NCI-H1417 treated with DMSO at 0.1 percent for 48 hours (cell line): Measurements from ENCODE around the gene FBXO45.
"Not testable (repeated sequence)": the region's sequence is repeated elsewhere in the genome, so short reads cannot be mapped to it uniquely, and the experiment has no call there.

ENCODE experiments used
- DNase-seq: peaks from one replicate; lab custom pipeline; 2025; lab: John Stamatoyannopoulos, UW

FBXO45 gene

DNA sequence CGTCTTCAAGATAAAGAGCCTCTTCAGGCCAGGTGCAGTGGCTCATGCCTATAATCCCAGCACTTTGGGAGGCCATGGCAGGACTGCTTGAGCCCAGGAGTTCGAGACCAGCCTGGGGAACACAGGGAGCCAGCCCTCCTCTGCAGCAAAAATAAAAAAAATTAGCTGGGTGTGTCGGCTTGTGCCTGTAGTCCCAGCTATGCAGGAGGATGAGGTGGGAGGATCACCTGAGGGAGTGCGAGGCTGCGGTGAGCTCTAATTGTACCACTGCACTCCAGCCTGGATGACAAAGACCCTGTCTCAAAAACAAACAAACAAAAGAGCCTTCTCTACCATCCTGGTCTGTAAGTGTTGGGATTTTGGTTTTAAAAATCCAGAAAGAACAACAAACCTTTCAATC, 11.2 kb upstream of the FBXO45 start:
- DNase-seq = no peak

DNA sequence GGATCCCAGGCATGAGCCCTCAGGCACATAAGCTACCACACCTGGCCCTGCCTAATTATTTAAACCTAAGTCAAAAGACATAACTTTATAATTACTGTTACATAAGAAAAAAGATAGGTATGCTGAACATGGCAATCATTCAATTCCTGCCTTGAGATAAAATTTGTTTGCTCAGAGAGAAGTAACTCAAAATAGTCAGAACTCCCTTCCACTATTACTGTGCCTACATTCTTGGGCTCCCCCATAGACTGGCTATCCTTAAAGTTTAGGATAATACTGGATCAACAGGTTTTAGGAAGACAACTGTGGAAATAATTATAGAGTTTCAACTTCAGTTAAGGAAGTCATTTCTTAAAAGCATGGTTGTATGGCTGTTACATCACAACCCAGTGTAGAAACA, 10.0 kb upstream of the FBXO45 start:
- DNase-seq = no peak

GRCh38 chr3:196559826-196560225, 8.6 kb upstream of the FBXO45 start:
- no peak for DNase-seq

GRCh38 chr3:196563721-196564225, 4.7 kb upstream of the FBXO45 start:
- DNase-seq = no peak

DNA sequence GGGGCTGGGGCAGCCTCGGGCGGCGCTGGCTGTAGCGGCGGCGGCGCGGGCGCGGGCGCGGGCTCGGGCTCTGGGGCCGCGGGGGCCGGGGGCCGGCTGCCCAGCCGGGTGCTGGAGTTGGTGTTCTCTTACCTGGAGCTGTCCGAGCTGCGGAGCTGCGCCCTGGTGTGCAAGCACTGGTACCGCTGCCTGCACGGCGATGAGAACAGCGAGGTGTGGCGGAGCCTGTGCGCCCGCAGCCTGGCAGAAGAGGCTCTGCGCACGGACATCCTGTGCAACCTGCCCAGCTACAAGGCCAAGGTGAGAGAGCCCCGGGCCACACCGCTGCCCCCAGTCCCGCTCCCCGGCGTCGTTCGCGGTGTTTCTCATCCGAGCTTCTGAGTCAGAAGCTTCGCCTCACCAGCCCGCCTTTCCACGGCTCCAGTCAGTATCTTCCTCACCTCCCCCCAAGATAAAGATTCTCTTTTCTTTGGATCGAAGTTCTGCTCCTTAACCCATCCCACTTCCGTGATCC, 600 bp downstream of the FBXO45 start:
- DNase-seq = no peak

DNA sequence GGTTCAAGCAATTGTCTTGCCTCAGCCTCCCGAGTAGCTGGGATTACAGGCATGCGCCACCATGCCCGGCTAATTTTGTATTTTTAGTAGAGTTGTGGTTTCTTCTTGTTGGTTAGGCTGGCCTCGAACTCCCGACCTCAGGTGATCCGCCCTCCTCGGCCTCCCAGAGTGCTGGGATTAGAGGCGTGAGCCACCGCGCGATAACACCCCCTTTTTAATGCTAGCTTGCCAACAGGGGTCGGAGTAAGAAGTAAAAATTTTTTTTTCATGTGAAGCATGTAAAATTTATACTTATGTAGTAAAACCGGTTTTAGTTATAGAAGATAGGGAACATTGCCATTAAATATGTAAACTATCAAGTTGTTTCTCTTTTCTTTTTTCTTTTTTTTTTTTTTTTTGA, 1.9 kb downstream of the FBXO45 start:
- DNase-seq = not testable (repeated sequence)

GRCh38 chr3:196572389-196572788, 3.9 kb downstream of the FBXO45 start:
- DNase-seq = no peak

DNA sequence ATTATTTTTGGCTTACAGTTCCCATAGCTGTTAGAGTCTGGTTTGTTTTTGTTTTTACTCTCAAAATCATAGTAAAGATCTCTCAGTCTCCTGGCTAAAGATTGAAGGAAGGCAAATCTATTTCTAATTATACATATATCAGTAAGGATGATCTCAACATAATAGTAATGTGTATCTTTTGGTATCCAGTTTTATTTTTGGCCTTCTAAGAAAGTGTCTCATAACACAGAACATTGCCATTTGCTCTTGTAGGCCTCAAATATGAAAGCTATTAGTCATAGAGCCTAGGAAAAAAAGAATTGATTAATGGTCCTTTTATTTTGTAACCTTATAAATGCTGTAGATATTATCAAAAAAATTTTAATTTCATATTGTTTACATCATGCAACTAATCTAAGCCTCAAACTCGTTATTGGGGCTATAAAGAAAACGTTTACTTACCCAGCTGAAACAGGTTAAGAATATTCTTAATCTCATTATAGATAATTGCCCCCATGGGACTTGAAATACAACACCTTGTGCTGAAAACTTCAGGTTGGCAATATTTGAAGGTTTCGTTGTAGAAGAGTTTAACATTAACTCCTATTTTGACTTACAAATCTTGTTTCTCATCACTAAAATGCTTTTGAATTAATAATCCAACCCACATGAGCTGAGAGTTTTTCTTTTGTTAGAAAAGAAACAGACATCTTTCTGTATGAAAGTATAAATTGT, 16.7 kb downstream of the FBXO45 start:
- no peak for DNase-seq

DNA sequence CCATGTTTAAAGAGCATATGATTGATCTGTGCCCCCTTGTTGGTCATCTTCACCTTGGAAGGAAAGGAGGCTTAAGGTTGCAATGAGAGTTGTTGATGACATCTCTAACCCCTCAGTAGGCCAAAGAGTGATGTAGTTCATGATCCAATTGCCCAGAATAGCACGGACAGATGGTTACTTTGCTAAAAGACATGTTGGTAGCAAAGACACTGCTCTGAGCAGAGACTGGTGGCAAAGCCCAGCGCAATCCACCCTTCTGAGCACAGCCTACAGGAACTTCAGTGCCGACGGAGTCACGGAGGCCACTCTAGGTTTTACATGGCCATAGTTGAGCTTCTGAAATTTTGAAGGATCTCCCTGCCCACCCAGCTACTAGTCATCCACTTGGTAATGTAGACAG, 21.8 kb downstream of the FBXO45 start:
- no peak for DNase-seq

GRCh38 chr3:196596355-196596754, 27.9 kb downstream of the FBXO45 start:
- DNase-seq = no peak

DNA sequence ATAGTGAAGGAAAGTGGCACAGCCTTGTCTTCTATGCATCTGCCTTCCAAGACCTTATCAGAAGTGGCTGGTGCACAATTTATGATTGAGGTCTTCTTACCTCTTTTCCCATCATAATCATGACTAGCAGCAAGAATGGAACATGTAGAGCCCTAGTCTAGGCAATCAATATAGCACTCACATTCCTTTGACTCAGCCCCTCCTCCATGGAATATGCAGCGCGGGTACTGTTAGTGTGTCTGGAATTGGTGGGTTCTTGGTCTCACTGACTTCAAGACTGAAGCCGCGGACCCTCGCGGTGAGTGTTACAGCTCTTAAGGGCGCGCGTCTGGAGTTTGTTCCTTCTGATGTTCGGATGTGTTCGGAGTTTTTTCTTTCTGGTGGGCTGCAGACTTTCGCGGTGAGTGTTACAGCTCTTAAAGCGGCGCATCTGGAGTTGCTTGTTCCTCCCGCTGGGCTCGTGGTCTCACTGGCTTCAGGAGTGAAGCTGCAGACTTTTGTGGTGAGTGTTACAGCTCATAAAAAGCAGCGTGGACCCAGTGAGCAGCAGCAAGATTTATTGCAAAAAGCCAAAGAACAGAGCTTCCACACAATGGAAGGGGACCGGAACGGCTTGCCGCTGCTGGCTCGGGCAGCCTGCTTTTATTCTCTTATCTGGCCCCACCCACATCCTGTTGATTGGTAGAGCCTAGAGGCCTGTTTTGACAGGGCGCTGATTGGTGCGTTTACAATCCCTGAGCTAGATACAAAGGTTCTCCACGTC, 29.7 kb downstream of the FBXO45 start:
- not testable (repeated sequence) for DNase-seq

DNA sequence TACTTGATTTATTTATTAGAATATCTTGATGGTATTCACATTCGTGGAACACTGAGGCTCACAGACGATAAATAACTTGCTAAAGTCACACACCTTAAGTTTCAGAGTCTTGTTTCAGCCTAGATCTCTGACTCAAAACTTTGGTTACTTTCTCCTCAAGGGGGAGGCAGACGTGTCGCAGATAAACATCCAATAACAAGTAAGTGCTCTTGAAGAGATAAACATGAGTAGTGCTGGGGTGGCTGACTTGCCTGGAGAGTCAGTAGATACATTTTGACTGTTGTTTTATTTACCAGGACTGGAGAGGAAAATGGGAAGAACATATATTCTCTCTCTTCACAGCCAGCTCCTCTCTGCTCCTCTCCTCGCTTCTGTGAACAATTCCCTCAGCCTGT, 31.3 kb downstream of the FBXO45 start:
- no peak for DNase-seq

DNA sequence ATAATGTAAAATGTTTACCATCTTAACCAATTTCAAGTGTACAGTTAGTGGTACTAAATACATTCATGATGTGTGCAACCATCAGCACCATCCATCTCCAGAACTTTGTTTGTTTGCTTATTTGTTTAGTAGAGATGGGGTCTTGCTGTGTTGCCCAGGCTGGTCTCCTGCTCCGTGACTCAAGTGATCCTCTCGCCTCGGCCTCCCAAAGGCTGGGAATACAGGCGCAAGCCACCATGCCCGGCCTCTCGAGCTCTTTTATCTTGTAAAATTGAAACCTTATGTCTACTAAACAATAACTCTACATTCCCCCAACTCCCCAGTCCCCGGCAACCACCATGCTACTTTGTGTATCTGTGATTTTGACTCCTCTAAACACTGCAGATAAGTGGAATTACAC, 31.9 kb downstream of the FBXO45 start:
- no peak for DNase-seq

- no peak for DNase-seq
Observed at GRCh38 chr3:196602673-196603072, 34.2 kb downstream of the FBXO45 start.

DNA sequence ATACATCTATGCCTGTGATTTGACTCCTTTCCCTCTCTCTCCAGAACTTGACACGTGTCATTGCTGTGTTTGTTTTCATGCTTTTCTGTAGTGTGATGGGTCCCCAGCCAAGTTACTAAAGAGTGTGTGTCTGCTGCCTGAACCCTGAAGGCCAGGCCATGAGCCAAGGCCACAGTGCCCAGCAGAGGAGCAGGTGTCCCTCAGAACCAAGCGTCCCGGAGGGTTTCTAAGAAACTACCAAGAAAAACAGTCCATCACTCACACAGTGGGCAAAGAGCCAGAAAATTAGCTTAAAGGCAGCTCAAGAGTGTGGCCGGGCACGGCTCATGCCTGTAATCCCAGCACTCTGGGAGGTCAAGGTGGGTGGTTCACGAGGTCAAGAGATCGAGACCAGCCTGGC, 35.2 kb downstream of the FBXO45 start:
- no peak for DNase-seq

- DNase-seq = no peak
Observed at GRCh38 chr3:196604548-196604947, 36.1 kb downstream of the FBXO45 start.

- DNase-seq = no peak
Observed at GRCh38 chr3:196608693-196609092, 40.2 kb downstream of the FBXO45 start.

DNA sequence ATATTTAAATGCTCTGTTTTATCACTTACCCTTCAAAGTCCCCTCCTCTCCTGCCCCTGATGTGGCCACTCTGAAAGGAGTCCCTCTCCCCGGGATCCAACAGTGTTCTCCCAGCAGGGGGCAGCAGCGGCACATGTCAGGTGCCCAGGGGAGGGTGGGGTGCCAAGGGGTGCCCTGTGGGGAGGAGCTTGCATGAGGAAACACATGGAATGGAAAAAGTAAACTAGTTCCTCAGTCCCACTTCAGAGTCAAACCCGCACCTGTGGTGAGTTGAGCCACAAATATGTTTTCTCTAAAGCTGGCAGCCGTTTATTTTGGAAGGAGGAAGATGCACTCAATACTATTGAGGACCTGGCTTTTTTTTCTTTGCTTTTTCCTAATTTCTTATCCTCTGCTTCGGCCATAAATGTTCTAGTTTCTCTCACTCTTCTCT, 40.9 kb downstream of the FBXO45 start:
- peak; percentile 36 for DNase-seq

- no peak for DNase-seq
Observed at GRCh38 chr3:196609805-196610515, 41.5 kb downstream of the FBXO45 start.

DNA sequence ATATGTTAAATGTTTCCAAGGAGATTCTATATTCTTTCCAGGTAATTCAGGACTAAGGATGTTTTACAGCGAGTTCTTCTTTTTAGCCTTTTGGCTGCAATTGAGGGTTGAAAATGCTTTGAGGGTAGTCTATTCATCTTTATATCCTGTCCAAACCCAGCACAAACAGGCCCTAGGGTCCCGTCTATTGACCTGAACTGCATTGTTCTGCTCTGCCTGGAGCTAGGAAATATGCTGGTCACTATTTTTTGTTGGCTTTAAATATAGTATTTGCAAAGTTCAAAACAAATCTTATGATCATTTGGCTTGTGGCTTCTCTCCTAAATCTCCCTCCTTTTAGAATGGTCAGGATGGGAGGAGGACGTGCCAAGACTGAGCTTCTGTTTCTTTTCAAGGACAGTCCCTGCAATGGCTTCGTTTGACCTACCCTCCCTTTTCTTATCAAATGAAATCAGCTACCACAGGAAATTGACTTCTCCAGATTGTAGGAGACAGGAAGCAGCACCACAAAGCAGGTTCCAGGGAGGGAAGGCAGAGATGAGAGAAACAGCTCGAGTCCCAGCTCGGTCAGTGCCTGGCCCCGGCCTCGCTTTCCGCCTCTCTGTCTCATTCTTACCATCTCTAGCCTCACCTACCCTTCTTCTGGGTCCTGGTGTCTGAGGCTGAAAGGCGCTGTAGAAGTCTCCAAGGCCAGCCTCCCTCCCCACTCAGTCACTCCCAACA, 43.5 kb downstream of the FBXO45 start:
- no peak for DNase-seq

- not testable (repeated sequence) for DNase-seq
Observed at GRCh38 chr3:196615234-196615633, 46.8 kb downstream of the FBXO45 start.

DNA sequence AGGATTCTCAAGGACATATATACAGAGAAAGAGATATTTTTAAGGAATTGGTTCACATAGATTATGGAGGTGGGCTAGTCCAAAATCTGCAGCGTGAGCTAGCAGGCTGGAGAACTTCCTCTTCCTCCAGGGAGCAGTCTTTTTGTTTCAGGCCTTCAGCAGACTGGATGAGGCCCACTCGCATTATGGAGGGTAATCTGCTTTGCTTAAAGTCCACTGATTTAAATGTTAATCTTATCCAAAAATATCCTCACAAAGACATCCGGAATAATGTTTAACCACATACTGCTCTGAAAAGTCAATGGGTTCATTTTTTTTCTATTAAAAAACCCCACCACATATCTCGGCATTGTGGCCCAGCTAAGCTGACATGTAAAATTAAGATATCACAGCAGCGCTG, 48.8 kb downstream of the FBXO45 start:
- no peak for DNase-seq
